GM18861 (cell line): ENCODE measurements around the gene GGT6.

Experiments
- ATAC-seq: cut with Tn5 transposase; IDR thresholded peaks from one replicate; pipeline ENCODE4 v1.9.1; 2021; ENCODE audit not compliant: unreplicated experiment

Gene GGT6

GRCh38 chr17:4554441-4554996, 5.9 kb downstream of the GGT6 start:
- ATAC-seq, result no peak

GRCh38 chr17:4553669-4554068, 6.7 kb downstream of the GGT6 start:
- no peak for ATAC-seq

GRCh38 chr17:4551796-4552525, 8.4 kb downstream of the GGT6 start:
- no peak for ATAC-seq

GRCh38 chr17:4551141-4551540, 9.2 kb downstream of the GGT6 start:
- ATAC-seq, result no peak

- ATAC-seq, result no peak
Observed at GRCh38 chr17:4550534-4551039, 9.8 kb downstream of the GGT6 start.

GRCh38 chr17:4549781-4550533, 10.4 kb downstream of the GGT6 start:
- ATAC-seq, result no peak

- ATAC-seq, result no peak
Observed at GRCh38 chr17:4548721-4549531, 11.5 kb downstream of the GGT6 start.

- no peak for ATAC-seq
Observed at GRCh38 chr17:4548061-4548461, 12.3 kb downstream of the GGT6 start.

GRCh38 chr17:4547118-4547906, 13.1 kb downstream of the GGT6 start:
- ATAC-seq, result no peak

- ATAC-seq, result no peak
Observed at GRCh38 chr17:4545217-4545951, 15.0 kb downstream of the GGT6 start.

- ATAC-seq, result no peak
Observed at GRCh38 chr17:4544951-4545216, 15.5 kb downstream of the GGT6 start.

- ATAC-seq, result no peak
Observed at GRCh38 chr17:4544135-4544950, 16.0 kb downstream of the GGT6 start.

GRCh38 chr17:4543557-4544026, 16.8 kb downstream of the GGT6 start:
- ATAC-seq, result no peak

GRCh38 chr17:4542726-4543191, 17.6 kb downstream of the GGT6 start:
- ATAC-seq, result no peak

- ATAC-seq, result no peak
Observed at GRCh38 chr17:4542003-4542725, 18.2 kb downstream of the GGT6 start.

- ATAC-seq, result no peak
Observed at GRCh38 chr17:4541328-4542002, 18.9 kb downstream of the GGT6 start.

GRCh38 chr17:4540687-4541327, 19.6 kb downstream of the GGT6 start:
- no peak for ATAC-seq
